ENCODE results near the gene ISG15.

Gene ISG15

GRCh38 chr1:1061682-1062345 lies 48.5 kb downstream of the ISG15 start:
- no peak for DNase-seq (ENCODE audit: low spot score)

GRCh38 chr1:1062348-1063163 lies 49.3 kb downstream of the ISG15 start:
- no peak for DNase-seq (ENCODE audit: low spot score)

GRCh38 chr1:1063261-1063944 lies 50.1 kb downstream of the ISG15 start:
- no peak for DNase-seq (ENCODE audit: low spot score)

Measured in cerebellar cortex (tissue), 1 donor.